LHCN-M2 (cell line): ENCODE data around the gene TNNI3K. TPM values are rescaled to one million over a fixed set of nuclear protein-coding genes. Genes with fewer than 3 reads are reported as not detected.

ENCODE experiments used
- DNase-seq: peaks from one replicate; pipeline ENCODE4 v3.0.0-alpha.2; 2012; ENCODE audit warnings: low read depth
- total RNA-seq: library from RNA; depleted of rRNA; stranded (reverse); fragments of >200 nt; gene quantifications from 2 replicates; pipeline ENCODE4 v1.2.3, GENCODE V29; 2014

TNNI3K gene
- total RNA-seq, 1 experiment from 2014 or later, result not detected

DNA sequence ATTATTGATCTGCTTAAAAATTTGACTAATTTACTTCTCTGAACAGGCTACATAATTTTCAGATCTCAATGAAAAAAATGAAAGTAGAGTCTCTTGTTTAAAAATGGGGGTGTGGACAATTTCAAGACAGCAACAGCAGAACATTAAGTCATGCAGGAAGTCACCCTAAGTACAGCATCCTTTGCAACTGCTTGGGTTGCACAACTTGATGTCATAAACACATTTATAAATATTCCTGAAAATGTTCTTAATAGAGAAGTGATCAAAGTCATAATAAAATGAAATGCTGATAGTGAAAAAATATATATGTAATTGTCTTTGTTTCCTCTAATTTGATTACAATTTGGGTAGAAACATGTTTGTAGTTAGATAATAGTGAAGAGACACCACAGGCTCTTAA lies 79.3 kb downstream of the TNNI3K start:
- DNase-seq, result no peak

DNA sequence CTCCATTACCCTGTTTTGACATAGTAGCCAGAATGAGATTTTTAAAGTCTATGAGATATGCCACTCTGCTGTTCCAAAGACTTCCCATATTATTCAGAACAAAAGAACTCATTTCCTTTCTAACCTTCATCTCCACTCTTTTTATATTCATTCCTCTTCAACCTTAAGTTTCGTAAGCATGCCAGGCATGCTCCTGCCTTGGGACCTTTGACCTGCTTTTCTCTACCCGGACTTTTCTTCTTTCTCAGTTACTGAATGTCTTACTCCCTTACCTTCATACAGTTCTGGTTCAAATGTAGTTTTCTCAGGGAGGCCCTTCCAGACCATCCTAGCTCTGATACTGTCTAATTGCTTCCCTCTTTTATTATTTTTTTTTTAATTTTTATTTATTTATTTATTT lies 81.1 kb downstream of the TNNI3K start:
- DNase-seq, result no peak

DNA sequence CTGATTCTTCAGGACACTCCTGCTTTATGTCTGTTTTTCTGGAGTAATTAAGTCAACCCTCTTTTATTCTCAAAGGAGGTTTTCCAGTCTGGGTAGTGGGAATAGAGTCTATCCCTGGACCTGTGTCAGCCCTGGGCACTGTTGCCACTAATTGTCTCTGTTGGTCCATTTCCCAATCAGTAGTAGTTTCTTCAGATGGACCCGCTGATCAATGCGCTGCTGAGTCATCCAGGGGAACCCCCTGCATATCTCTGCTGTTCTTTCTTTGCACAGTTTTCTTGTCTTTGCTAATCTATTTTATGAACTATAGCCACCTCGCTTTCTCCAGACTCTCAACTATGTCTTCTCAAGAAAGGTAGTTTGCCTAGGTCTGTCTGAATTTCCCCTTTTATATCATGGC lies 82.5 kb downstream of the TNNI3K start:
- DNase-seq, result no peak

DNA sequence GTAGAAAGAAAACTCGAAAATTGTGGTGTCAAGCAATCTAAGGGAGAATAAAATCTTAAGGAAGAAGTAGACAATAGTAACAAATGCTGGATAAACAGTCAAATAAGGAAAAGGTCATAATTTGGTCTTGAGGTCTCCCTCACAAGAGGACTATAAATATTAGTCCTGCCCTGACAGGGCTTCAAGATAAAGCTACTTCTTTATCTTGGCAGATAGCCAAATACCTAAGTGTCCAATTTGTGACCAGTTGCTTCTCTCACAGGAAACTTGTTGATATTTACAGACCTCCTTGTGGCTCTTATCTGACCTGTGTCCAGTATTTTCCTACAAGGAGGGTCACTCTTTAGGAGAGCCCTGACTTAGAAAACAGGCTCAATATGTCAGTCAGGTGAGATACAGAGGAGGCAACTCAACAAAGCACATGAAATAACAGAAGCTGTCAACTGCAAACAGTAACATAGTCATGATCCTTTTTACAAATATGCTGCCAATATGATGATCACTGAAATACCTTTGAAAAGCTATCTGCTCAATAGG lies 88.8 kb downstream of the TNNI3K start:
- DNase-seq, result no peak

DNA sequence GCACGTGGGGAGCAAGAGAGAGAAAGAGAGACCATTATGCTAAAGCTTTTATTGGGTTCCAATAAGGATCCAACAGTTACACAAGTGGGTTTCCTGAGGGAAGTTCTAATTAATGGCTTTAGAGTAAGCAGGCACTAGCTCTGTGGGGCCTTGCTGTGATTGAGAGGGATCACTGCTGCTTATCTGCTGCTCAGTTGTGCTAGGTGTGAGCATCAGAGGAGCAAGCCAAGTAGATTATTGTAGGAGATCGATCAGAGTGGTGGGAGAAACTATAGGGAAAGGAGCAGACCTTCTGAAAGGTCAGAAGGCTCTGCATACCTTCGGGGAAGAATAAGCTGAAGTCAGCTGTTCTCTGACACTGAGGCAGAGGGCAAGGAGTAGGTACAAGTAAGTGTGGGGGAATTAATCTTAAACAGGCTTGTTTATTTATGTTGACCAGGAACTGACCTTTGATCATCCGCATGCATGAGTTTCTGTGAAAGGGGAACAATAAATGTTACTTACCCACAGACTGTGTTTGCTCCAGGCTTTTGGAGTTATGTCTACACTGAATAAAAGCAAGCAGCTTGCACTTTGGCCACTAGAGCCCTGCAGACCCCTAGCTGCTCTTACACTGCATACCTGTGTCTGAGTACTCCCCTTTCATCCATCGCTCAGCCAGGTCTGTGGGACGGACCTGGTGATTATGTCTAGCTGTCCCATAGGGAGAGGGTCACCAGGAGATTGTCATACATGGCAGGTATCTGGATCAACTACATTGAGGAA lies 89.7 kb downstream of the TNNI3K start:
- no peak for DNase-seq

DNA sequence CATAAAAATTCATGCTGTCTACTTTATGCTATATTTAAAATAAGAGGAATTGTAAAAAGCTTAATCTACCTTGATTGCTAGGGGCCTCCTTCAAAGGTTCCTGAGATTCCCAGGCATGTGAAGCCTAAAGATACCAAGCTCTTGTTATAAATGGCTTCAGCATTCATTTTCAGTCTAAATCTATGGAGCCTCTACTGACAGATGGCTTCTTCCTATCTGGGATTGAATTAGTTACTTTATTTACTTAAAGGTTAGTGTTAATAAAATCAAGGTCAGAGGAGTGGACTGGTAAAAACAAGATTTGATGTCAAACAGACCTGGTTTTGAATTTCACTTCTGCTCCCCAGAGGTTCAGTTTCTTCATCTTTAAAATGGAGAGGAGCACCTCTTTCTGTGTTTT lies 93.7 kb downstream of the TNNI3K start:
- DNase-seq, result no peak

DNA sequence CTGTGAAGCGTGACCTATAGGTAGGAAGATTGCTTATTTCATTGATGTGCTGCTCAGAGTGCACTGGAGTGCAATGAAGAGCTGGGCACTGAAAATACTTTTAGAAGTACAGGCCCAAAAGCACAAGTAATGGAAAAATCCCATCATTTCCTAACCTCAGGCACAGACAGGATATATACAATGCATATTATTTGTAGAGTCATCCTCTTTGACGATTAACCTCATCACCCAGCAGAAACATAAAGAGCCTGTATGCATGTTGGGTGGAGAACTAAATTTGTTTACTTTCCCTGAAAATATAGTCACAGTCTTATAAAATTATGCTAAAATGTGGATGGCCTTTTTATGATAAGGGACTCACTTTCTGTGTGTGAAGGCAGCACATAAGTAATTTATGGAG lies 98.1 kb downstream of the TNNI3K start:
- no peak for DNase-seq

DNA sequence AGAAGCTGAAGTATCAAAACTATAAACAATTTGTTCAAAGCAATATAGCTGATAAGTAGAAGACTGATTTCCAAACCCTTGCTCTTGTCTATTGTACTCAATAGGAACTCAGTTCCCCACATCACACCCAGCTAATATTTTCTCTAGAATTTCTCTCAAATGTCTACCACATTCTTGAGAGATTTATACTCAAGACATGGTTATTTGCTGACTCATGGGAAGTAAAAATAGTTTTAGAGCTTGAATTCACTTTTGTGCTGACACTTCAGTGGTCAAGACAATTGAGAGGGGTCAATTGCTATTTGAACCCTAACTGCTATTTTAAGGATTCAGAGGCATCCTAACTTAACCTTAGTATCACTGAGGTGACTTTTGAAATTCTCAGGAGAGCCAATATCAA lies 99.0 kb downstream of the TNNI3K start:
- DNase-seq, result no peak

DNA sequence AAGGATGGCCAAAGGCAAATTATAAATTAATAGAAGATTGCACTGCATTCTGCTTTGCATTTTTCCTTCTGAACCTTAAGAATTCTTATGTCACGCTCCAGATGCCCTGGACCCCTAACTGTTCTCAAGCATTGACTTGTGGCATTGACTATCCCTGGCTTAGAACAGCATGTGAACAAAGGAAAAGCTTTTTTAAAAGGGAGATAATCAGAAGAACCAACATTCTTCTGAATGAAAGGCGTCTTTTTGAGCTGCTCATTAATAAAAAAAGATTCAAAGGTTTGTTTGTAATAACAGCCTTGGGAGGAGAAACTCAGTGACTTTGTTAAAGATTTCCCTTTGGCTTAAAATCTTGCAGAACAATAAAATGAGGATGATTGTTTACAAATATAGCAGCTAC lies 105.5 kb downstream of the TNNI3K start:
- no peak for DNase-seq

DNA sequence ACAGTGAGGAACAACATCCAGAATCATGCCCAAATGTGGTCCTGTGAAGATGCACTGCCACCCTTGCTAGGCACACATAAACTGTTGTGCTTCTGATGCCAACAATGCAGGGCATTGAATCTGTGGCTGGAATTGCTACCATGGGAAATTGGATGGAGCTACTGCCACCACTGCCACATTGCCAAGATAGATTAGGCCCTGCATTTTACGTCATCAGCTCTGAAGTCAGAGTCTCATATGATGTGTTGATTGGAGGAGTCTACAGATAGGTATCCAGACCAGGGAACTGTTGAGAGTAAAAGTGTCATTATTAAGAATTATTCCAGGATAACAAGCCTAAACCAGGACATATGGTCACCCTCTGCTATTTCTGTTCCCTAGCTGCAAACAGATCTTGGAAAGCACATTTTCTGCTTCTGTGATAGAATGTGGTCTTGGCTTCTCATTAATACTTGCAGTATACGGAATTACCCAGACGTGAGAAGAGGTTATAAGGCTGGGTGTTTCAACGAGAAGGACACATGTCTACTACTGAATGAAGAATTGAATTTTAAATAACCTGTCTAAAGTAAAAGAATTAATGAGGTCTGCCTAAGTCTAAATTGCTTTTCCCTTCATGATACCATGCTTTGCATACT lies 106.6 kb downstream of the TNNI3K start:
- DNase-seq, result no peak

DNA sequence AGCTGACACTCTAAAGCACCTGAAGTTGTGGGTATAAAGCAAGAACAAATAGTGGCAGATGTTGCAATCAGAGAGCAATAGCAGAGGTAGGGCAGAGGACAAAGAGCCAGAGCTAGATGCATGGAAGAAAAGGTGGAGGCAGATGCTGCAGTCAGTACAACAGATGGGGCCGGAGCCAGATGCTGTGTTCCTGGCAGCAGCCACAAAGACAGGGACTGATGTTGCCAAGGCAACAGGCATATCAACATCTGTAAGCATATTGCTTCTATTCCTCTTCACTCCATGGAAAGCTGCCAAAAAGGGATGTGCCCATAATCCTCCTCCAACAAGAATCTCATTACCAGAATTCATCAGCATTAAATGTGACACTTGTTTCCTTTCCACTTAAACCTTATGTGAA lies 108.0 kb downstream of the TNNI3K start:
- DNase-seq, result no peak

DNA sequence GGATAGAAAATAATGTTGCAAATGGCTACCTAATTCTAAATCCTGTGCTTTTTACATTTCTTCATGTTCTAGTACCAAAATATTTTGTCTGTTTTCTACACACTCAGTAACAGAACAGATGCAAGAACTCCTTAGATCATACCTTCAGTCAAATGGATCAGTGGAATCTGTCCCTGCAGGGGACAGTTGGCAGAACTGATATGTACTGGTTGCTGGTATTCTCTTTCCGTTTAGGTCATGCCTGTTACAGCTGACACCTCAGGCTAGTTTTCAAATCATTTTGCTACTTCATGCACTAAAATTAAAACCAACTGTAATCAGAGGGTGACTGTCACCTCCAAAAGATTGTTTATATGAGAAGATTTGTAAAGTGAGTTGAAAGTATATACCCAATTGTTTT lies 109.2 kb downstream of the TNNI3K start:
- DNase-seq, result no peak

DNA sequence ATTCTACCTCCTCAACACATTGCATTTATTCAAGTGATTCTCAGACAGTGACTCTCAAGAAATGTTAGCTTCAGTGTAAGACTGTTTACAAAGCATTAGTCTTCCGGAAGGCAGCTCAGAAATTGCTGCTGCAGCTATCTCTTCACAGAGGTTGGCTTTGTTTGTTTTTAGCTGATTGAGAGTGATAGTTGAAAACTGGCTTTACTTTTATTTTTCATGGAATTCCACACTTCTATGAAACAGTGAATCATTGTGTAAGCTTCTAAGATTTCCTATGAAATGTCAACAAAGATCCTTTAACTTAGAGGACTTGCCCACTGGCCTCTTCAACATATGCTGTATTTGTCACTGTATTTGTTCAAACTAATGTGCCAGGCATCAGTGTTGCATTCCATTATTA lies 121.3 kb downstream of the TNNI3K start:
- DNase-seq, result no peak

DNA sequence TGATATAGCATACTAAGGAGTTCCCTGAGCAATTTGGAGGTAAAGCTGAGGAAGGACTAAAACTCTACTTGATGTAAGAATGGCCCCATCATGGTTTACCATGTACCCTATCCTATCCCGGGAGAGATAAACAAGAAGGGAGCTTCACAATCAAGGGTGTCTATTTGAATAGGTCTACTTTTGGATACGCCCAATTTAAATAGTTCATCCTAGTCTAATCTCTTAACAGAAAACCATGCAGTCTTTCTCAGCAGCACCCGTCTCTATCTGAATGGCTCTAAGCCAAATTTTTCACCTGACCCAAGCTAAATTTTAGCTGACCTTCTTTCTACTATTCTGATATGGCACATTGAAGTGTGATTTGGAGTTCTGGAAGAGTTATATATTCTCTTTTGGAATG lies 122.0 kb downstream of the TNNI3K start:
- no peak for DNase-seq

DNA sequence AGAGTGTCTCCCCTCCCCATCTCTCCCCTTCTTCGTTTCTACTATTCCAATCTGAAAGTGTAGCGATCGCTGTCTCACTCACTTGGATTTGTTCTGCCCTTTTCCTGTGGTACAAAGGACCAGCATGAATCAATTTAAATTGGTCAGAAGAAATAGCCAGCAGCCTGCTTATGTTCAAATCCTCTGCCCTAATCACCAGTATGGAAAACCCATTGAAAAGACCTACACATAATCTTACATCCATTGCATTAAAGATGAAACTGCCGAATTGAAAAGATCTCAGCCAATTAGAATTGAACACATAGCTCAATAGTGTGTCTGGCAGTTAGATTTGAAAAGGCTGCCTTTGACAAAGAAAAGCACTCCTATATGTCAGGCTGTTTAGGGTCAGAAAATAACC lies 122.6 kb downstream of the TNNI3K start:
- DNase-seq, result no peak

DNA sequence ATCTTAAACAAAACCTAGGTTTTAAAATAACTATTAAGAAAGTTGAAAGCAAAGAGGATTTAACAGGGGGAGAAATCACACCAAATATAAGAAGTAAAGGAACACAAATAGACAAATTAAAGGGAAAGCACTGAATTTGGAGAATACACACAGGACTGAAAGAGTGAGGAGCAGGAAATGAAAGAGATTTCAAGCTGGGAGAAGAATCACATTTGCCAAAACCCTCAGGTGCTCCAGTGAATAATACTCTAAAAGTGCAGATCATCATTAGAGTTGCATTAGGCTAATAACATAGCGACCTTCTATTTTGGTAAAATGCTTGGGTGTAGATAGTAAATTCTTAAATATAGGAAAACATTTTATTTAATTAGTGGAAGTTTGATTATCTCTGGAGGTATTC lies 127.5 kb downstream of the TNNI3K start:
- no peak for DNase-seq

DNA sequence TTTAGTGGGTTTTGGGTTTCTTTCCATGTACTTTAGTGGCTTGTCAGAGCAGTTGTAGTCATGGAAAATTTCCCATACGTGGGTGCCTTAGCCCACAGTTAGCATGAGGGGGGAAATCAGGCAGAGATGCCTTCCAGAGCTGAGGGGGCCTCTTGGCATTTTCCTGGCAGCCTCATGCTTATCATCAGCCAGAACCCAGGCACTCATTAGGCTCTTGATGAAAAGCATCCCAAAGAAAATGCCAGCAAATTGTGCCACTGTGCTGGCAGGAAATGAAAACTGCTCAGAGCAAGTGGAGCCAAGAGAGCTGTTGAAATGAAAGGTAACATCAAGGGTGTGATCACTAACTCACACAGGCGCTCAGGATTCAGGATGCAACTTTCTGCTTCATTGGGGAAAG lies 128.0 kb downstream of the TNNI3K start:
- DNase-seq, result no peak

DNA sequence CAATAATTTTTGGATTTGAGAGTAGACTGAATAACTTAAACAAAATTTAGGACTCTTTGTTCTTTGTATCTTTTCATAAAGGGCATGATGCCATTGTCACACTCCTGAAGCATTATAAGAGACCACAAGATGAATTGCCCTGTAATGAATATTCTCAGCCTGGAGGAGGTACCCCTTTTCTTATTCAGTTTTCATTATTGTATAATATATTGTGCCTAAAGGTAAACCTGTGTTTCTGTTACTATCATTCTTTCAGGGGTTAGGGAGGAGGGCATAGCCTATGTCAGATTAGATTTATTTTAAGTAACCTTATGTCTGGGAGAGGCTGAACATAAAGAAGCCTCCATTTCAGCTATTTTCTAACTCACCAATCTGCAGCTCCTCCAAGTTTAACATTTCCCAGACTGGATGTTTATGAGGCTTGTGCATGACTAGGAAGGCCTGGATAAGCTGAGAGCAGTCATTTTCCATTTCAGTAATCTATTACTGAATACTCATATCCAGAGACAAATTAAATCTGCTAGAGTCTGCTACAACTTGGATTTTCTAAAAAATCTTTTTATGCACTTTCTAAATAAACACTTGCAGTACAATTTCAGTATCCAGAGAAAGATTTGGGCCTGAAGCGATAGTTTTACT lies 132.1 kb downstream of the TNNI3K start:
- no peak for DNase-seq

DNA sequence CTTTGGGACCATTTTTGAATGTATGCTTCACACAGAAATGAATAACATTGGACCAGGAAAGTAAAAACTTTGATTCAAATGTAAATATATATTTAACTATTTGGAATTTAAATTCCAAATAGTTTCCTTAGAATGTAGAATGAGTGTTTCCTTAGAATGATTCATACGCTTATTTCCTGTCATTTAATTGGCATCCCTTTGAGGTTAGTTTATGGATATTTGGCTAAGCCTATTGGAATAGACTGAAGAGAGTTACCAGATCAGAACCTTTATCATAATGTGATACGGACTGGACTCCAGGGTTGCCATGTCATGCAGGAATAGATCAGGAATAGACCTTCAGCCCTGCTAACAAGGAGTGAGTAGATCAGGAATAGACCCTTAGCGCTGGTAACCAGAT lies 133.1 kb downstream of the TNNI3K start:
- no peak for DNase-seq

DNA sequence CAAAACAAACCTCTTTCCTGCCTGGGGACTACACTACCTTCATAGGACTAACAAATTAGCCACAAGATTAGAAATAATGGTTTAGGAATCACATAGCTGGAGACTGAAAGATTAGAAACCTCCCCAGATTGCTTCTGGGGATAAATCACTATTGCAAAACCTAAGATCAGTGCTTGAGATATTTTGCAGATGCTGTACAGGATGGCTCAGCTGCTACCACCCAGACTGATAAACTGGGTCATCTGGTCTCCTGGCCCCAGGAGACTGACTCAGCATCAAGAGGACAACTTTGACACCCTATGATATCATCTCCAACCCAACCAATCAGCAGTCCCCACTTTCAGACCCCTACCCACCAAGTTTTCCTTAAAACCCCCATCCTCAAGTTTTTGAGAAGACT lies 140.2 kb downstream of the TNNI3K start:
- no peak for DNase-seq

DNA sequence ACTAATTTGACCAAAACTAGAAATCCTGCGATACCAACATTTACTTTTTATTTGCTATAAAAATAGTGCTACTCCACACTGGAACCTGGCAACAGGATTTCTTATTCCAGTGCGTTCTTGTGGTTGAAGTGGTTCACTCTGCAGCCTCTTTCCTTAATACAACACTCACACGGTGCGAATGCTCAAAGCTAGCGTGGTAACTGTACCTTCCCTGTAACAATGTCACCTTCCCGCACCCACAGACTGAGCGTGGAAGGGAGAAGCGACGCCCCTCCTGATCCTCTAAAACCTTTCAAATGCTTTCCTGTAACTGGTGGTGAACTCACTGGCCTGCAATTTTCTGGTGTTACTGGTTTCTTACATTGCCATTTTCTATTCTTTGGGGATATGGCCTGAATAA lies 145.1 kb downstream of the TNNI3K start:
- no peak for DNase-seq

DNA sequence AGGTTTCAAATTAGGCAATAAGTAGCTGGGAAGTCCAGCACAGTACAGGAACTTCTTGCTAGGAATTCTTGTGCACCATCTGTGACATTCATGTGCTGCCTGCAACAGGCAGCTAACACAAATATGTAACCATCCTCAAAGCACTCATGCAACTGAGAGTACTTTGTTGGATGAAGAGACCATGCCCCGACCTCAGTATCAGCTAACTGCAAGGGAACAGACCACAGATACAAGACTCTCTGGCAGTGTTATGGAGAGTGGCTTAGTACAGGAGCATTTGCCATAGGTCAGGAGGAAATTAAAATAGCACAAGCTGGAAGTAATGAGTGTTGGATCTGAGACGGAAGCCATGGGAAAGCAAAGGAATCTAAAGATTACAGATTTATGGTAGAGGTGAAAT lies 153.7 kb downstream of the TNNI3K start:
- DNase-seq, result no peak

DNA sequence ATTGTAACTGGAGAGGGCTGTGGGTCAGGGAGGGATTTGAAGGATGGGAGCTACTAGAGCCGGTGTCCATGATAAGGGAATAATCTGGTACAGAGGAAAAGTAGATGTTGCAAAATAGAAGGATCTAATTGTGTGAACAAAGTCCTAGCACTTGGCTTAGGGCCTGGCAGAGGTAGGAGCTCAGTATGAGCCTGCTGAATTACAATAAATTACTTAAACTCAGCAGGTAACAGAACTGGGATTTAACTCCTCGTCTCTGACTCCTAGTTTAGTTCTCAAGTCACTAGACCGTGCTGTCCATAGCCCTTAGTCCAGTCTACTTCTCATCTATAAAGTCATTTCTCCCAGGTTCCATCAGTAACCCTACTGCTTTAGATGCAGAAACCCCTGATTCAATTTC lies 157.0 kb downstream of the TNNI3K start:
- no peak for DNase-seq
